Endothelial cell of umbilical vein (primary cell): ENCODE measurements around the gene TSPAN5. TPM values are rescaled to one million over a fixed set of nuclear protein-coding genes. Genes with fewer than 3 reads are reported as not detected.

Source experiments
- BruUV-seq: library from RNA; stranded (reverse); fragments of 400-500 nt; replicated peaks from 2 replicates; lab custom pipeline; 2021; lab: Mats Ljungman, UMichigan
- CTCF ChIA-PET: fragments of 300-600, 350-600 bp; sonication (Branson Sonifier 250); formaldehyde crosslinking; loops from one replicate; lab custom pipeline; 2021; ENCODE audit warnings: antibody characterized with exemption, inconsistent platforms; lab: Charles Lee
- POLR2A ChIA-PET: fragments of 300-600, 350-600 bp; sonication (Branson Sonifier 250); formaldehyde crosslinking; loops from one replicate; lab custom pipeline; 2021; ENCODE audit warnings: antibody characterized with exemption, inconsistent platforms; lab: Charles Lee
- DNase-seq: peaks from one replicate; pipeline ENCODE4 v3.0.0-alpha.2; 2011; ENCODE audit warnings: low read depth, low spot score
- FAIRE-seq: peaks from 2 replicates; lab custom pipeline; 2011; peaks lifted over from hg19 to GRCh38; lab: Jason Lieb, UNC
- H2AFZ ChIP-seq: 2 replicates; pipeline ENCODE4 v1.6.0; 2012; ENCODE audit warnings: low read depth, low read length, control low read depth, inconsistent platforms
- H3K27ac ChIP-seq: 2 replicates; pipeline ENCODE4 v1.5.1; 2011; ENCODE audit warnings: low read depth, mild to moderate bottlenecking, control low read depth, low read length, moderate library complexity; ENCODE audit not compliant: insufficient read depth
- H3K27me3 ChIP-seq, 2 experiments: 2 replicates each; pipeline versions ENCODE4 v1.6.0 to v1.6.1; 2011; ENCODE audit warnings: low read length in 2 of 2, mixed read lengths in 1 of 2; ENCODE audit not compliant: control insufficient read depth in 2 of 2, insufficient read depth in 2 of 2
- H3K36me3 ChIP-seq, 2 experiments: 2 replicates in 1 of 2; 3 replicates in 1 of 2; pipeline ENCODE4 v1.5.1; 2011; ENCODE audit warnings: low read length in 2 of 2, mild to moderate bottlenecking in 1 of 2, moderate library complexity in 1 of 2; ENCODE audit not compliant: control insufficient read depth in 2 of 2, insufficient read depth in 2 of 2; ENCODE audit errors: extremely low read depth in 1 of 2
- H3K4me1 ChIP-seq: 3 replicates; pipeline ENCODE4 v1.5.1; 2011; ENCODE audit warnings: mild to moderate bottlenecking, low read length; ENCODE audit not compliant: control insufficient read depth, insufficient read depth; ENCODE audit errors: extremely low read depth
- H3K4me2 ChIP-seq: 2 replicates; pipeline ENCODE4 v1.6.1; 2011; ENCODE audit warnings: low read length, control low read depth, mixed read lengths; ENCODE audit not compliant: insufficient read depth
- H3K4me3 ChIP-seq, 3 experiments: fragments of 200-600 bp in 1 of 3; sonication (generic), shearing (Covaris generic) in 1 of 3; replicated peaks in 1 of 3; 2 replicates each; pipeline ENCODE4 v1.5.1; 2011 to 2016; ENCODE audit warnings: control low read depth in 3 of 3, low read length in 3 of 3, mild to moderate bottlenecking in 2 of 3, inconsistent platforms in 1 of 3, low read depth in 1 of 3, moderate library complexity in 1 of 3; ENCODE audit not compliant: insufficient read depth in 1 of 3
- H3K79me2 ChIP-seq: 2 replicates; pipeline ENCODE4 v1.6.0; 2012; ENCODE audit warnings: low read length, inconsistent platforms; ENCODE audit not compliant: control insufficient read depth, insufficient read depth
- H3K9ac ChIP-seq: replicated peaks from 2 replicates; pipeline ENCODE3; 2011; ENCODE audit warnings: low read length, control low read depth; ENCODE audit not compliant: insufficient read depth; ENCODE audit errors: extremely low read depth
- H3K9me1 ChIP-seq: replicated peaks from 3 replicates; pipeline ENCODE4 v1.6.0; 2011; ENCODE audit warnings: mild to moderate bottlenecking, low read length; ENCODE audit not compliant: control insufficient read depth, insufficient read depth; ENCODE audit errors: extremely low read depth
- H3K9me3 ChIP-seq: replicated peaks from 2 replicates; pipeline ENCODE4 v1.5.1; 2012; ENCODE audit warnings: low read length, inconsistent platforms; ENCODE audit not compliant: control insufficient read depth, insufficient read depth
- H4K20me1 ChIP-seq: replicated peaks from 2 replicates; pipeline ENCODE3; 2011; ENCODE audit warnings: mild to moderate bottlenecking, low read length; ENCODE audit not compliant: control insufficient read depth, insufficient read depth; ENCODE audit errors: extremely low read depth
- EZH2 ChIP-seq: IDR thresholded peaks from 2 replicates; pipeline ENCODE4 v1.6.1; 2012; ENCODE audit warnings: borderline replicate concordance, low read depth, mild to moderate bottlenecking, moderate library complexity, low read length, inconsistent platforms; ENCODE audit not compliant: severe bottlenecking
- FOS ChIP-seq: IDR thresholded peaks from 2 replicates; pipeline ENCODE4 v1.6.1; 2011; ENCODE audit warnings: mild to moderate bottlenecking, low read length, moderate library complexity, borderline replicate concordance; ENCODE audit not compliant: insufficient read depth
- GATA2 ChIP-seq: IDR thresholded peaks from 2 replicates; pipeline ENCODE4 v1.7.0; 2011; ENCODE audit warnings: low read depth, mild to moderate bottlenecking, moderate library complexity, mixed read lengths, low read length; ENCODE audit not compliant: insufficient read length, insufficient read depth
- JUN ChIP-seq: IDR thresholded peaks from 2 replicates; pipeline ENCODE4 v1.6.1; 2011; ENCODE audit warnings: borderline replicate concordance, low read depth; ENCODE audit not compliant: insufficient read length, insufficient read depth
- MYC ChIP-seq: IDR thresholded peaks from one replicate; pipeline ENCODE4 v1.6.1; 2011; ENCODE audit warnings: mild to moderate bottlenecking, low read depth, low read length
- POLR2A ChIP-seq: IDR thresholded peaks from 2 replicates; pipeline ENCODE4 v1.6.1; 2012; ENCODE audit warnings: low read depth, mild to moderate bottlenecking, control low read depth, low read length
- POLR2AphosphoS5 ChIP-seq: IDR thresholded peaks from 2 replicates; pipeline ENCODE4 v1.6.1; 2012; ENCODE audit warnings: low read depth, mild to moderate bottlenecking, control low read depth, low read length, moderate library complexity; ENCODE audit not compliant: insufficient read depth
- dilution Hi-C: fragments of 300-500 bp; cut with MboI; formaldehyde crosslinking; loops from one replicate; pipeline ENCODE4 v1.15.0; 2019; ENCODE audit warnings: low sequenced_read_pairs; ENCODE audit not compliant: extremely low pct_ligation_motif_present
- intact Hi-C: fragments of 100-400 bp; cut with micrococcal nuclease; formaldehyde crosslinking; loops from one replicate; pipeline ENCODE4 v1.10.0; 2022
- polyA plus RNA-seq, 4 experiments: library from polyadenylated mRNA; depleted of rRNA in 3 of 4; stranded (reverse) in 3 of 4; unstranded in 1 of 4; fragments of >200 nt; gene quantifications; 2 replicates each; pipeline versions ENCODE4 v1.2.1 to v1.2.3, GENCODE V29; 2011 to 2012; ENCODE audit warnings: missing spikeins in 1 of 4
- total RNA-seq: library from RNA; stranded (reverse); gene quantifications from 2 replicates; pipeline ENCODE4 v1.2.3, GENCODE V29; 2021
- TF ChIP-seq, protein P1 (sequence below), 2 donors: IDR thresholded peaks; 1 replicate in 1 of 2; 2 replicates in 1 of 2; pipeline ENCODE4 v1.5.1; 2011; ENCODE audit warnings: low read length in 2 of 2, mild to moderate bottlenecking in 2 of 2, moderate library complexity in 2 of 2, control low read depth in 1 of 2, inconsistent platforms in 1 of 2, low read depth in 1 of 2; ENCODE audit not compliant: insufficient read depth in 1 of 2; ENCODE audit errors: extremely low read depth in 1 of 2
- TF ChIP-seq, protein P2 (sequence below): IDR thresholded peaks from 2 replicates; pipeline ENCODE4 v1.6.1; 2011; ENCODE audit not compliant: insufficient read depth, insufficient read length

Gene TSPAN5
- total and polyA plus RNA-seq, 2 donors (not counting 3 experiments of a cell fraction or from before 2014, with no cell fraction given), result 45.1 to 50.2 TPM

DNA sequence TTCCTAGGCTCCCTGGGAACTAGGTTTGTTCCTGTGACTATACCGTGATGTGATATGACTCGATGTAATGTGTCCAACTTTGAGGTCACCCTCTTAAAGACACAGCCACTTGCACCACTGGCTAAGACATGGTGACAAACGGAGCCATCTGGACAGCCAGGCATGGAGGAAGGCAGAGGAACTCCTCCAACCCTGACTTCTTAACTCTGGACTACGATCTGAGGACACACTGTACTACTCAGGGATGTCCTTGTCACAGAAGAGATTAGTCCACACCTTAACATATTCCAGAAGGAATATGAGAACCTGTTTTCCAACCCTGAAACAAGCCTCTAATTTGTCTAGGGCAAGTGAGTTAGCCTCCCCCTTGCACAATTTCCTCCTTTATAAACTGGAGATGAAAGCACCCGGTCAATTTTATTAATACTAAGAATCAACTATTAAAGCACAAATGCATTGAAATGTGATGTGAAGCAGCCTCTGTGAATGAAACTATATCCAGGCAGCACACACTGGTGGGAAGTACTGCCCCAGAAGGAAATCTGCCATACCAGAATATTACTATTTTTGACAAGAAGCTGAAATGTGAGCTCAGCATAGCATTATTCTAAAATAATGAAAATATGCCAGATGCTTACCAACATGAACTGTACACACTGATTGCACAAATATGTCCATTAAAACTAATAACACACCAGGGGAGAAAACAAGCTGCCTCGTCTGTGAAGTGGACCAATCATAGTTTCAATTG lies 47.3 kb downstream of the TSPAN5 start:
- no peaks in the 10 kb centered on the region for H3K36me3 ChIP-seq
- H4K20me1 ChIP-seq, result no peaks in the 10 kb centered on the region
- POLR2A ChIA-PET, result no interaction called here
- DNase-seq, result no peak
- no peaks in the 10 kb centered on the region for H3K27me3 ChIP-seq
- FAIRE-seq, result no peak
- no peak overlapping the region for H3K9ac ChIP-seq
- intact Hi-C loops, result no loop called here
- dilution Hi-C loops, result no loop called here
- no peak overlapping the region for H2AFZ ChIP-seq
- H3K79me2 ChIP-seq, result peaks cover 78% of the 10 kb centered on the region
- no peak for TF ChIP-seq MYC
- TF ChIP-seq, protein P1, sequence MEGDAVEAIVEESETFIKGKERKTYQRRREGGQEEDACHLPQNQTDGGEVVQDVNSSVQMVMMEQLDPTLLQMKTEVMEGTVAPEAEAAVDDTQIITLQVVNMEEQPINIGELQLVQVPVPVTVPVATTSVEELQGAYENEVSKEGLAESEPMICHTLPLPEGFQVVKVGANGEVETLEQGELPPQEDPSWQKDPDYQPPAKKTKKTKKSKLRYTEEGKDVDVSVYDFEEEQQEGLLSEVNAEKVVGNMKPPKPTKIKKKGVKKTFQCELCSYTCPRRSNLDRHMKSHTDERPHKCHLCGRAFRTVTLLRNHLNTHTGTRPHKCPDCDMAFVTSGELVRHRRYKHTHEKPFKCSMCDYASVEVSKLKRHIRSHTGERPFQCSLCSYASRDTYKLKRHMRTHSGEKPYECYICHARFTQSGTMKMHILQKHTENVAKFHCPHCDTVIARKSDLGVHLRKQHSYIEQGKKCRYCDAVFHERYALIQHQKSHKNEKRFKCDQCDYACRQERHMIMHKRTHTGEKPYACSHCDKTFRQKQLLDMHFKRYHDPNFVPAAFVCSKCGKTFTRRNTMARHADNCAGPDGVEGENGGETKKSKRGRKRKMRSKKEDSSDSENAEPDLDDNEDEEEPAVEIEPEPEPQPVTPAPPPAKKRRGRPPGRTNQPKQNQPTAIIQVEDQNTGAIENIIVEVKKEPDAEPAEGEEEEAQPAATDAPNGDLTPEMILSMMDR (IDR thresholded peaks at IDR 0.05; ENCODE audit: extremely low read depth in 1 of 2, insufficient read depth in 1 of 2, low read depth in 1 of 2, low read length in 2 of 2), result no peak
- no peak for TF ChIP-seq FOS
- TF ChIP-seq, protein P2, sequence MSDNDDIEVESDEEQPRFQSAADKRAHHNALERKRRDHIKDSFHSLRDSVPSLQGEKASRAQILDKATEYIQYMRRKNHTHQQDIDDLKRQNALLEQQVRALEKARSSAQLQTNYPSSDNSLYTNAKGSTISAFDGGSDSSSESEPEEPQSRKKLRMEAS, result no peak
- no peak for TF ChIP-seq POLR2AphosphoS5
- TF ChIP-seq JUN, result no peak
- TF ChIP-seq POLR2A, result no peak
- no peak for TF ChIP-seq GATA2
- TF ChIP-seq EZH2, result no peak
- no peak overlapping the region for H3K4me2 ChIP-seq
- no peaks in the 10 kb centered on the region for H3K4me1 ChIP-seq
- H3K9me1 ChIP-seq, result no peaks in the 10 kb centered on the region
- BruUV-seq, result no TSS peak
- CTCF ChIA-PET, result interaction anchor here (1.8 kb wide), 1 partner anchor 144 kb away, joined by 7 read pairs; no protein-coding TSS in a partner anchor
- no peaks in the 10 kb centered on the region for H3K9me3 ChIP-seq
- H3K4me3 ChIP-seq, result no peak overlapping the region
- no peak overlapping the region for H3K27ac ChIP-seq
